ENCODE measurements around the gene NRG4. TPM values are rescaled to one million over a fixed set of nuclear protein-coding genes. Genes with fewer than 3 reads are reported as not detected.

NRG4 gene
- total and polyA plus RNA-seq, 7 donors: 0.98 to 30.0 (median 6.4) TPM

DNA sequence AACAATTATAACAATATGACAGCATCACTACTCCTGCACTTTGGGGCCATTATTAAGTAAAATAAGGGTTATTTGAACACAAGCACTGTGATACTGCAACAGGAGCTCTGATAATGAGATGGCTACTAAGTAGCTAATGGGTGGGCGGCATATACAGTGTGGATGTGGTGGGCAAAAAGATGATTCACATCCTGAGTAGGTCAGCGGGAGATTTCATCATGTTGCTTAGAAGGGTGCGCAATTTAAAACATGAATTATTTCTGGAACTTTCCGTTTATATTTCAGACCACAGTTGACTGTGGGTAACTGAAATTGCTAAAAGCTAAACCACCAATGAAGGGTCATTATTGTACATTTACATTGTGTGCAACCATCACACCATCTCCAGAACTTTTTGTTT is 66.3 kb downstream of the NRG4 start:
- intact Hi-C loops (cut with DNase I): no loop called here
- 88 to 90% (median 90%) methylated on average over 4 of the region's 4 CpGs for WGBS, 3 donors
- Histone ChIP-seq H3K27ac (no peak overlapping the region), H3K27me3 (ENCODE audit: insufficient read depth in 3 of 3, low read length in 2 of 3) (no peaks in the 10 kb centered on the region), H3K4me1 (no peaks in the 10 kb centered on the region), H3K9me3 (no peaks in the 10 kb centered on the region), H3K36me3 (ENCODE audit: insufficient read depth in 1 of 2, low read depth in 1 of 2) (peaks cover 0 to 2% of the 10 kb centered on the region in 2 donors), H3K4me3 (no peak overlapping the region)
- no peak for ATAC-seq
- TF ChIP-seq, protein P1, sequence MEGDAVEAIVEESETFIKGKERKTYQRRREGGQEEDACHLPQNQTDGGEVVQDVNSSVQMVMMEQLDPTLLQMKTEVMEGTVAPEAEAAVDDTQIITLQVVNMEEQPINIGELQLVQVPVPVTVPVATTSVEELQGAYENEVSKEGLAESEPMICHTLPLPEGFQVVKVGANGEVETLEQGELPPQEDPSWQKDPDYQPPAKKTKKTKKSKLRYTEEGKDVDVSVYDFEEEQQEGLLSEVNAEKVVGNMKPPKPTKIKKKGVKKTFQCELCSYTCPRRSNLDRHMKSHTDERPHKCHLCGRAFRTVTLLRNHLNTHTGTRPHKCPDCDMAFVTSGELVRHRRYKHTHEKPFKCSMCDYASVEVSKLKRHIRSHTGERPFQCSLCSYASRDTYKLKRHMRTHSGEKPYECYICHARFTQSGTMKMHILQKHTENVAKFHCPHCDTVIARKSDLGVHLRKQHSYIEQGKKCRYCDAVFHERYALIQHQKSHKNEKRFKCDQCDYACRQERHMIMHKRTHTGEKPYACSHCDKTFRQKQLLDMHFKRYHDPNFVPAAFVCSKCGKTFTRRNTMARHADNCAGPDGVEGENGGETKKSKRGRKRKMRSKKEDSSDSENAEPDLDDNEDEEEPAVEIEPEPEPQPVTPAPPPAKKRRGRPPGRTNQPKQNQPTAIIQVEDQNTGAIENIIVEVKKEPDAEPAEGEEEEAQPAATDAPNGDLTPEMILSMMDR (IDR thresholded peaks at IDR 0.05): no peak
- no peak for DNase-seq

DNA sequence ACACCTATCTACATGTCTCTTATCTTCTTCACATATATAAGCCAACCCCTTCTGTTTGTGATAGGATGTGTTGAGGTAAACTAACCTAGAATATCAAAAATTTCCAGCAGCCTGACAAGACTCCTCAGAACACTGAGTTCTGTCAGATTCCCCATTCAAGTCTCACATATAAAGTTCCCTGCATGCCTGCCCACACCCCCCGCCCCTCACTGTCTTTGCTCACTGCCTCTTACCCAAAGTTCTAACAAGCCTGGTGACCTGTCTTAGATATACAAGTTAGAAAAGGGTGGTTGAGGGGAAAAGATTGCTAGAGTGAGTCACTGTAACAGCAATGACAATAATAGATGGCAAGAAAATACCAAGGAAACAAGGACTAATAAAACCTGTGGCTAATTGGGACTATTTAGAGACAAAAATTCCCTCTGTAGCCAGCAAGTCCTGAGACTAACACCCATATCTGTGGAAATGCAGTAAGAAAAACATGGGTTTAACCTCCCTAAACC is 68.5 kb downstream of the NRG4 start:
- H3K4me1 ChIP-seq: no peaks in the 10 kb centered on the region
- WGBS, 3 donors: 48 to 60% (median 56%) methylated on average over 1 of the region's 1 CpG
- intact Hi-C loops (cut with DNase I): no loop called here
- no peaks in the 10 kb centered on the region for H3K27me3 ChIP-seq (ENCODE audit: insufficient read depth in 3 of 3, low read length in 2 of 3)
- H3K4me3 ChIP-seq: no peak overlapping the region
- no peaks in the 10 kb centered on the region for H3K9me3 ChIP-seq
- peaks cover 0 to 1% of the 10 kb centered on the region in 2 donors for H3K36me3 ChIP-seq (ENCODE audit: insufficient read depth in 1 of 2, low read depth in 1 of 2)
- no peak for ATAC-seq
- H3K27ac ChIP-seq: no peak overlapping the region
- no peak for DNase-seq
- TF ChIP-seq, protein P1 (IDR thresholded peaks at IDR 0.05): no peak

DNA sequence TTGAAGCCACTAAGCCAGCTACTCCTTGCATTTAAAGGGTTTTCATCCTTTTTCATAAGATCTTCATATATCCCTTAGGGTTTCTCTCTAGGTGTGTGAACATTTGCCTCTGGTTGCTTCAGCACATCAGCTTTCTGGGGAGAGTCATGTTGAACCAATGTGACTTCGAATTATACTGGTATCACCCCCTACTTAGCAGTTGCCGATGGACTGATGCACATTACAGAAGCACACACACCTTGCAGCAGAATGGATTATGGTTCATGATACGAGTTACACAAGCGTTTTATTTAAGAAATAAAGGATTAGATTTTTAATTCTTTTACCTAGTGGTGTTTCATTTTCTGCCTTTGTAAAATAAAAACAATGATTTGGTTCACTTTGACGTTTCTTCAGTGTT is 69.0 kb downstream of the NRG4 start:
- no peak overlapping the region for H3K27ac ChIP-seq
- WGBS, 3 donors: 72 to 76% (median 73%) methylated on average over 5 of the region's 5 CpGs
- TF ChIP-seq, protein P1 (IDR thresholded peaks at IDR 0.05): no peak
- no peaks in the 10 kb centered on the region for H3K9me3 ChIP-seq
- no peak overlapping the region for H3K4me3 ChIP-seq
- H3K4me1 ChIP-seq: no peaks in the 10 kb centered on the region
- H3K36me3 ChIP-seq (ENCODE audit: insufficient read depth in 1 of 2, low read depth in 1 of 2): peaks cover 0 to 2% of the 10 kb centered on the region in 2 donors
- intact Hi-C loops (cut with DNase I): no loop called here
- DNase-seq (no peak), ATAC-seq (no peak)
- H3K27me3 ChIP-seq (ENCODE audit: insufficient read depth in 3 of 3, low read length in 2 of 3): no peaks in the 10 kb centered on the region

GRCh38 chr15:75942464-75942863 is 69.8 kb downstream of the NRG4 start:
- DNase-seq: no peak
- WGBS, 3 donors: 61 to 67% (median 65%) methylated on average over 3 of the region's 3 CpGs

More at GRCh38 chr15:75942464-75942863, 69.8 kb downstream of the NRG4 start:
- H3K4me3 ChIP-seq: no peak overlapping the region
- H3K9me3 ChIP-seq: no peaks in the 10 kb centered on the region
- intact Hi-C loops (cut with DNase I): no loop called here
- no peak overlapping the region for H3K27ac ChIP-seq
- peaks cover 0 to 10% of the 10 kb centered on the region in 2 donors for H3K36me3 ChIP-seq (ENCODE audit: insufficient read depth in 1 of 2, low read depth in 1 of 2)
- no peak for ATAC-seq
- H3K4me1 ChIP-seq: no peaks in the 10 kb centered on the region
- H3K27me3 ChIP-seq (ENCODE audit: insufficient read depth in 3 of 3, low read length in 2 of 3): no peaks in the 10 kb centered on the region
- TF ChIP-seq, protein P1 (IDR thresholded peaks at IDR 0.05): no peak

Measured in psoas muscle (tissue), 8 donors.